Measurements from ENCODE around the gene PLEKHG4.

PLEKHG4 gene

DNA sequence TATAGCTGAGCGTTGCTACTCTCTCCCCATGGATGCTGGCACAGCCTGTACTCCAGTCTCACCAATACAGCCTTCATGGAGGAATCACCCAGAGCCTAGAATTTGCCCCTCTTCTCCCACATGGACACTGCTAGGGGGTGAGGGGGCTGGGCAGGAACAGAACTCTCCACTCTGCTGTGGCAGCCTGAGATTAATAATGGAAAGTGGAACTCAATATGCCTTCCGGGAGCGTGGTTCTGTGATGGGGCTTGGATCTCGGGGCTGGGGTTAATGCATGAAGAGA, 29.3 kb upstream of the PLEKHG4 start:
- H3K4me3 ChIP-seq (ENCODE audit: low read depth, low read length), result peak overlapping the region; percentile 64
- TF ChIP-seq CTCF (conservative IDR thresholded peaks at IDR 0.05; ENCODE audit: low read depth, low read length), result no peak
- DNase-seq (ENCODE audit: low read depth), result no peak

DNA sequence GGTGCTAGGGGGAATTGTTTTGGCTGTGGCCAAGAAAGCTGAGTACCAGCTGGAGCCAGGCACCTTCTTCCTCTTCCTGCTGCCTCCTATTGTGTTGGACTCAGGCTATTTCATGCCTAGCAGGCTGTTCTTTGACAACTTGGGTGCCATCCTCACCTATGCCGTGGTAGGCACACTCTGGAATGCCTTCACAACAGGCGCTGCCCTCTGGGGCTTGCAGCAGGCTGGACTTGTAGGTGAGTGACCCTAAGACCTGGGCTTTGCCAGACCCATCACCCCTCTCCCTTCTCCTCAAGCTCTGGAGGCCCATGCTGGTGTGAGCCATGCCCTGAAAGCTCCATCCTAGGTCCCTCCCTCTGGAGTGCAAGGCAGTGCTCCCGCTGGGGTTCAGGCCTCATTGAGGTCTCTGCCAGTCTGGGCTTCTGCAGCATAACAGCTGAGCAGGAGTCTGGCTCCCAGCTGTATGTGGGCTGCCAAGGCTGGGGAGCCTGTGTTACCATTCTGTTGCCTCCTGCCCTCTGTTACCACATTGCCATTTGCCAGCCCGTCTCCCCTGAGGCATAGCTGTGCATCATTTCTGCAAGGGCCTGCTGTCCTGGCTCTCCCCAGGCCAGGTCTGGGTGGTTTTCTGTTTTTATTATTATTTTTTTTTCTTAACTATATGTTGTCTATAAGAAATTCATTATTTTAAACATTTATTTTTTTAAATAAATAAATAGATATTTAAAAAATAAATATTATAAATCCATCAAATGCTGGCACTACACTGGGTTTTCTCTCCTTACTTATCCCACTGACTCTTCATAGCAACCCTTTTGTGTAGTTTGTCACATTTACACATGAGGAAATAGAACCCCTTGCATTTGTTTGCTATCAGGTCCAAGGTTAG, 26.5 kb upstream of the PLEKHG4 start:
- no peak overlapping the region for H3K4me3 ChIP-seq (ENCODE audit: low read depth, low read length)
- no peak for TF ChIP-seq CTCF (conservative IDR thresholded peaks at IDR 0.05; ENCODE audit: low read depth, low read length)
- DNase-seq (ENCODE audit: low read depth), result no peak

DNA sequence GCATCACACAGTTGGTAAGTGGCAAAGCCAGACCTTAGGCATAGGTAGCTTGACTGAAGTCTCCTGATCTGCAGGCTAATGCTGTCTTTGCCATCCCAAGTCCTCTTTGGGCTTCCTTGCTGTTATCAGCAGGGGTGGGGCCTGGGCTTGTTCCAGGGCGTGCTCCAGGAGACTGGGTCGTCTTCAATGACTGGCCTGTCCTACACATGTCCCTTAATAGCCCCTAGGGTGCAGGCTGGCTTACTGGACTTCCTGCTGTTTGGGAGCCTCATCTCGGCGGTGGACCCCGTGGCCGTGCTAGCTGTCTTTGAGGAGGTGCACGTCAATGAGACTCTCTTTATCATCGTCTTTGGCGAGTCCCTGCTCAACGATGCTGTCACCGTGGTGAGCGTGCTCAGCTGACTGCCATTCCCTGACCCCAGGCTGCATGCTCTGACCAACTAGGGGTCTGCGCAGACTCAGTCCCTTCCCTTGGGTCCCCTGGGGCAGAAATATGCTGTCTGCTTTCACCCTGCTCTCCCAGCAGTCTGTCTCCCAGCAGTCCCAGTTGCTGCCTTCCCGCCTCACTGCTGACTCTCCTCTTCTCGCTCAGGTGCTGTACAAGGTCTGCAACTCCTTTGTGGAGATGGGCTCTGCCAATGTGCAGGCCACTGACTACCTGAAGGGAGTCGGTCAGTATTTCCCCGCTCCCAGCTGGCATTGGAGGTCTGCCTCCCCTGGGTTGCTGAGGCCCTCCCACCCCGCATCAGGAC, 24.4 kb upstream of the PLEKHG4 start:
- no peak for DNase-seq (ENCODE audit: low read depth)
- no peak overlapping the region for H3K4me3 ChIP-seq (ENCODE audit: low read depth, low read length)
- no peak for TF ChIP-seq CTCF (conservative IDR thresholded peaks at IDR 0.05; ENCODE audit: low read depth, low read length)

DNA sequence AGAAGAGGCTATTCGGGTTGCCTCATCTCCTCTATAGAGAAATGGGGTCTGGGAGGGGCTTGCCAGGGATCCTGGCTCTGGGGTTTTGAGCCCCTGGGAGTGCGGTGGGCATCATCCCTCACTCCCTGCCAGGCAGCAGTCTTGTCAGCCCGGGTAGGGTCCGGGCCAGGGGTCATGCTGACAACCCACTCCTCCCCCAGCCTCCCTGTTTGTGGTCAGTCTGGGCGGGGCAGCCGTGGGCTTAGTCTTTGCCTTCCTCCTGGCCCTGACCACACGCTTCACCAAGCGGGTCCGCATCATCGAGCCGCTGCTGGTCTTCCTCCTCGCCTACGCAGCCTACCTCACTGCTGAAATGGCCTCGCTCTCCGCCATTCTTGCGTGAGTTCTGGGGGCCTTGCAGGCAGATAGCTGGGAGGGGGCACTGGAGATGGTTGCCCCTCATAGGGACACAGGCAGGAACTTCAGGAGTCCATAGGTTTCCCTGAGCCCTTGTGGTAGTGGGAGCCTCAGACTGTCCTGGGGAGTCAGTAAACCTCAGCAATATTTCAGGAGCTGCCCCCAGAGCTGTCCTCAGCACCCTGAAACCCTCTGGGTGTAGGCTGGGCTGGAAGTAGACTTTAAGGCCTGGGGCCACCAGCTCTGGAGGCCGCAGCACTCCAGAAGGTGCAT, 23.6 kb upstream of the PLEKHG4 start:
- H3K4me3 ChIP-seq (ENCODE audit: low read depth, low read length), result no peak overlapping the region
- no peak for TF ChIP-seq CTCF (conservative IDR thresholded peaks at IDR 0.05; ENCODE audit: low read depth, low read length)
- no peak for DNase-seq (ENCODE audit: low read depth)

- DNase-seq (ENCODE audit: low read depth), result no peak
- H3K4me3 ChIP-seq (ENCODE audit: low read depth, low read length), result no peak overlapping the region
- TF ChIP-seq CTCF (conservative IDR thresholded peaks at IDR 0.05; ENCODE audit: low read depth, low read length), result no peak
Observed at GRCh38 chr16:67256701-67257230, 22.6 kb upstream of the PLEKHG4 start.

GRCh38 chr16:67257486-67258160, 21.7 kb upstream of the PLEKHG4 start:
- TF ChIP-seq CTCF (conservative IDR thresholded peaks at IDR 0.05; ENCODE audit: low read depth, low read length), result no peak
- DNase-seq (ENCODE audit: low read depth), result no peak

More at GRCh38 chr16:67257486-67258160, 21.7 kb upstream of the PLEKHG4 start:
- no peak overlapping the region for H3K4me3 ChIP-seq (ENCODE audit: low read depth, low read length)
